Liver (tissue), 3 donors: ENCODE data around the gene ANKMY1.

Source experiments
- EGR1 ChIP-seq, 2 donors: IDR thresholded peaks; 2 replicates each; pipeline ENCODE4 v1.6.1; 2016 to 2018; ENCODE audit warnings: antibody characterized with exemption in 2 of 2, low read depth in 2 of 2
- FOXA1 ChIP-seq: IDR thresholded peaks from 2 replicates; pipeline ENCODE4 v1.6.1; 2016; ENCODE audit warnings: antibody characterized with exemption
- HNF4G ChIP-seq: IDR thresholded peaks from 2 replicates; pipeline ENCODE4 v1.6.1; 2016; ENCODE audit warnings: antibody characterized with exemption
- RAD21 ChIP-seq, 2 donors: IDR thresholded peaks; 2 replicates each; pipeline ENCODE4 v1.6.1; 2016; ENCODE audit warnings: antibody characterized with exemption in 2 of 2, mild to moderate bottlenecking in 2 of 2
- RXRA ChIP-seq, 2 donors: IDR thresholded peaks; 2 replicates each; pipeline ENCODE4 v1.6.1; 2017 to 2018; ENCODE audit warnings: antibody characterized with exemption in 2 of 2, mild to moderate bottlenecking in 1 of 2
- SP1 ChIP-seq: IDR thresholded peaks from 2 replicates; pipeline ENCODE4 v1.6.1; 2018; ENCODE audit warnings: antibody characterized with exemption, mild to moderate bottlenecking
- YY1 ChIP-seq: IDR thresholded peaks from 2 replicates; pipeline ENCODE4 v1.6.1; 2016; ENCODE audit warnings: antibody characterized with exemption, mild to moderate bottlenecking
- TF ChIP-seq, protein P1 (sequence below): fragments of 150-350 bp; IDR thresholded peaks from 2 replicates; pipeline ENCODE4 v1.5.1; 2017; ENCODE audit warnings: improper control_type of control experiment, low read depth, low read length; ENCODE audit not compliant: missing input control
- TF ChIP-seq, protein P2 (sequence below): IDR thresholded peaks from 2 replicates; pipeline ENCODE4 v1.6.1; 2016; ENCODE audit warnings: antibody characterized with exemption
- TF ChIP-seq, protein P3 (sequence below): IDR thresholded peaks from 2 replicates; pipeline ENCODE4 v1.6.1; 2016; ENCODE audit warnings: antibody characterized with exemption, mild to moderate bottlenecking
- donor health status: healthy.
- donor health status: healthy.

DNA sequence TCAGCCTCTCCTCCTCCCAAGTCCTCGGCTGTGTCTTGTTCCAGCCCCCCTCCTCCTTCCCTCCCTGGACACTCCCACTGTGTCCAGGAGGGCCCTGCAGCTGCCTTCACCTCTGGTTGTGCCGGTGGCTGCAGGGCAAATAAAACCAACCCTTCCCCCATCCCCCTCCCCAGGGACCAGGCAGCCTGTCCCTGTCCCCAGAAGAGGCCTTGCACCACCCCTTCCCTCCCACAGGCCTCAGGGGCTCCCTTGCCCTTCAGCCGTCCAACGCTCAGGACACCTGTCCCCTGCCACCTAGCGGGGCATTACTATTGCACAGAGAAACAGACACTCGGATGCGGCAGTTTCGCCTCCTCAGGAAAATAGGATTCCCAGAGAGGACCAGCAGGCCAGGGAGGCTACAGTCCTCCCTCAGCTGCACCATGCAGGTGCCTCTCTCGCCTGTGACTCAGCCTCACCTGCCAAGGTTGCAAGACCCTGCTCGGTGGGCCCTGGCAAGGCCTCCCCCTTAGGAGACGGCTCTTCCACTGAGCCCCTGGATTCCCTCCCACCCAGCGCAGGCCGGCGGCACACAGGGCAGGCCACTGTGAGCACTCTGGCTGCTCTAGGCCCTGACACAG is 127.8 kb downstream of the ANKMY1 start:
- TF ChIP-seq, protein P1, sequence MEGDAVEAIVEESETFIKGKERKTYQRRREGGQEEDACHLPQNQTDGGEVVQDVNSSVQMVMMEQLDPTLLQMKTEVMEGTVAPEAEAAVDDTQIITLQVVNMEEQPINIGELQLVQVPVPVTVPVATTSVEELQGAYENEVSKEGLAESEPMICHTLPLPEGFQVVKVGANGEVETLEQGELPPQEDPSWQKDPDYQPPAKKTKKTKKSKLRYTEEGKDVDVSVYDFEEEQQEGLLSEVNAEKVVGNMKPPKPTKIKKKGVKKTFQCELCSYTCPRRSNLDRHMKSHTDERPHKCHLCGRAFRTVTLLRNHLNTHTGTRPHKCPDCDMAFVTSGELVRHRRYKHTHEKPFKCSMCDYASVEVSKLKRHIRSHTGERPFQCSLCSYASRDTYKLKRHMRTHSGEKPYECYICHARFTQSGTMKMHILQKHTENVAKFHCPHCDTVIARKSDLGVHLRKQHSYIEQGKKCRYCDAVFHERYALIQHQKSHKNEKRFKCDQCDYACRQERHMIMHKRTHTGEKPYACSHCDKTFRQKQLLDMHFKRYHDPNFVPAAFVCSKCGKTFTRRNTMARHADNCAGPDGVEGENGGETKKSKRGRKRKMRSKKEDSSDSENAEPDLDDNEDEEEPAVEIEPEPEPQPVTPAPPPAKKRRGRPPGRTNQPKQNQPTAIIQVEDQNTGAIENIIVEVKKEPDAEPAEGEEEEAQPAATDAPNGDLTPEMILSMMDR = no peak
- TF ChIP-seq, protein P2, sequence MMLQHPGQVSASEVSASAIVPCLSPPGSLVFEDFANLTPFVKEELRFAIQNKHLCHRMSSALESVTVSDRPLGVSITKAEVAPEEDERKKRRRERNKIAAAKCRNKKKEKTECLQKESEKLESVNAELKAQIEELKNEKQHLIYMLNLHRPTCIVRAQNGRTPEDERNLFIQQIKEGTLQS = no peak
- TF ChIP-seq YY1 (no peak), RXRA (IDR thresholded peaks at IDR 0.05) (no peak), RAD21 (IDR thresholded peaks at IDR 0.05) (peak in 1 of 2 donors; percentile 18), EGR1 (IDR thresholded peaks at IDR 0.05; ENCODE audit: low read depth in 2 of 2) (no peak), SP1 (no peak), FOXA1 (no peak), HNF4G (no peak)
- TF ChIP-seq, protein P3, sequence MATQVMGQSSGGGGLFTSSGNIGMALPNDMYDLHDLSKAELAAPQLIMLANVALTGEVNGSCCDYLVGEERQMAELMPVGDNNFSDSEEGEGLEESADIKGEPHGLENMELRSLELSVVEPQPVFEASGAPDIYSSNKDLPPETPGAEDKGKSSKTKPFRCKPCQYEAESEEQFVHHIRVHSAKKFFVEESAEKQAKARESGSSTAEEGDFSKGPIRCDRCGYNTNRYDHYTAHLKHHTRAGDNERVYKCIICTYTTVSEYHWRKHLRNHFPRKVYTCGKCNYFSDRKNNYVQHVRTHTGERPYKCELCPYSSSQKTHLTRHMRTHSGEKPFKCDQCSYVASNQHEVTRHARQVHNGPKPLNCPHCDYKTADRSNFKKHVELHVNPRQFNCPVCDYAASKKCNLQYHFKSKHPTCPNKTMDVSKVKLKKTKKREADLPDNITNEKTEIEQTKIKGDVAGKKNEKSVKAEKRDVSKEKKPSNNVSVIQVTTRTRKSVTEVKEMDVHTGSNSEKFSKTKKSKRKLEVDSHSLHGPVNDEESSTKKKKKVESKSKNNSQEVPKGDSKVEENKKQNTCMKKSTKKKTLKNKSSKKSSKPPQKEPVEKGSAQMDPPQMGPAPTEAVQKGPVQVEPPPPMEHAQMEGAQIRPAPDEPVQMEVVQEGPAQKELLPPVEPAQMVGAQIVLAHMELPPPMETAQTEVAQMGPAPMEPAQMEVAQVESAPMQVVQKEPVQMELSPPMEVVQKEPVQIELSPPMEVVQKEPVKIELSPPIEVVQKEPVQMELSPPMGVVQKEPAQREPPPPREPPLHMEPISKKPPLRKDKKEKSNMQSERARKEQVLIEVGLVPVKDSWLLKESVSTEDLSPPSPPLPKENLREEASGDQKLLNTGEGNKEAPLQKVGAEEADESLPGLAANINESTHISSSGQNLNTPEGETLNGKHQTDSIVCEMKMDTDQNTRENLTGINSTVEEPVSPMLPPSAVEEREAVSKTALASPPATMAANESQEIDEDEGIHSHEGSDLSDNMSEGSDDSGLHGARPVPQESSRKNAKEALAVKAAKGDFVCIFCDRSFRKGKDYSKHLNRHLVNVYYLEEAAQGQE = no peak
